KG1 (cell line): ENCODE data around the gene UTS2R.

Experiments
- DNase-seq: peaks from one replicate; lab custom pipeline; 2025; lab: John Stamatoyannopoulos, UW

The UTS2R gene

GRCh38 chr17:82389379-82389778, 17.8 kb downstream of the UTS2R start:
- DNase-seq, result no peak

GRCh38 chr17:82390015-82390859, 18.7 kb downstream of the UTS2R start:
- DNase-seq, result no peak

- no peak for DNase-seq
These were observed 19.4 kb downstream of the UTS2R start for GRCh38 chr17:82390860-82391435.

DNA sequence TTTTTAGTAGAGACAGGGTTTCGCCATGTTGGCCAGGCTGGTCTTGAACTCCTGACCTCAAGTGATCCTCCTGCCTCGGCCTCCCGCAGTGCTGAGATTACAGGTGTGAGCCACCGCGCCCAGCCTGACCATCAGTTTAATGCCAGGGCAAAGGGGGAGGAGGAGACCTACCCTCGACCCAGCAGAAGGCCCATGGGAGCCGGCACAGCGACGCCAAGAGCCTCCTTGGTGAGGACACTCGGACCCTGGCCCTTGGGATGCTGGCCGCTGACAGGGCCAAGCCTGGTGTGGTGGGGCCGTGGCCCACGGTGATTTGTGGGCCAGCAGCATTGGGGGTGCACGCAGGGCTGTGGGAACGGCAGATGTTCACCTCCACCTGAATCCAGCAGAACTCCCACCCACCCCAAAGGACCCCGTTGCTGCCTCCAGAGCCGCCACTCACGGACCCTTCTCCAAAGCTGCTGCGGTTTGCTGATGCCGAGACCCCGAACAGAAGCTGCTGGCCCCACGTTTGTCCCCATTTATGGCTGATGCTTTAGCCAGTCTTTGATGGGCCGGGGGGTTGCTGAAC, 20.0 kb downstream of the UTS2R start:
- DNase-seq, result no peak

- no peak for DNase-seq
These were observed 20.8 kb downstream of the UTS2R start for GRCh38 chr17:82392209-82392920.

- no peak for DNase-seq
These were observed 21.4 kb downstream of the UTS2R start for GRCh38 chr17:82392941-82393340.

DNA sequence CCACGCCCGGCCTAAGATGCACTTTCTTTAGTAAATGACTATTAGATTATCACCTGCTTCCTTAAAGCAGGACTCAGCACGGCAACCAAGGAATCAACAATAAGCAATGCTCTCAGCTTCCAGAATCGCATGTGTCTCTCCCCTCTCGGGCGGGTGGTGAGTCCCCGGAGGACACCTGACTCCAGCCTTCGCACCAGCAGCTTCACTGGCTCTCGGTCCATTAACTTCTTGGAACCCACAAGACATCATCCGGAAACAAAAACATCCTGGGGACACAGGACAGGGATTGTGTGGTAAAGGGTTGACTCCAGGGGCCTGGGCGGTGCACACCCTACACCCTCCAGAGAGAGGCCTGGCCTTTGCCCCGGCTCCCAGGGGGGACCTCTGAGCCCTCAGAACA, 22.7 kb downstream of the UTS2R start:
- DNase-seq, result no peak

DNA sequence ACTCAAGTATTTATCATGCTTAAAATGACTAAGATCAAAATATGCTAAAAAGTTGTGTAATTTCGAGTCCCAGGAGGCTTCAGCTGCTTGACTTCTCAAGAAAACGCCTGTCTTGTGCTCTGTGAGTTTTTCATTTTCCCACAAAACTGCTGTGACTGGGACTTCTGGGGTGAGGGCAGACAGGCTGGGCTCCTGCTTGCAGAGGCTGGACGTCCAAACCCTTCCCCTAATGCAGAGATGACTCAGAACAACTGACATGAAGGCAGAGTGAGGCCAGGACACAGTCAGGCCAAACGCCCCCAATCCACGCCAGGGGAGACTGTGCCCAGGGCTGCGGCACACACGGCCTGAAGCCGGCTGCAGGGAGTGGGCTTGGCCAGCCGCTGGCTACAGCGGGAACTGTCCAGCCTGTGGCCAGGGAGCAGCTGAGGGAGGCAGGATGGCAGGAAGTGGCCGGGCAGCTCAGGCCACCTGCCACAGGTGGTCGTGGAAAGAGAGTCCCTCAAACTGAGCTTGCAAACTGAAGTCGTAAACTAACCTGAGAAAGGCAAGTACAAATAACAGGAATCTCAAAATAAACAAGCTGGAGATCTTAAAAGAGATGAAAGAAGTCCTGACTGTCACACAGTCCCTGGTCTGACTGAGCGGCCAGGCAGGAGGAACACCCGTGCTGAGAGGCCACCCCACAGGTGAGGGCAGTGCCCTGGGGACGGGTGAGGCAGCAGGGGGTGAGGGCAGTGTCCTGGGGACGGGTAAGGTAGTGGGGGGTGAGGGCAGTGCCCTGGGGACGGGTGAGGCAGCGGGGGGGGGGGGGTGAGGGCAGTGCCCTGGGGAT, 25.3 kb downstream of the UTS2R start:
- no peak for DNase-seq

DNA sequence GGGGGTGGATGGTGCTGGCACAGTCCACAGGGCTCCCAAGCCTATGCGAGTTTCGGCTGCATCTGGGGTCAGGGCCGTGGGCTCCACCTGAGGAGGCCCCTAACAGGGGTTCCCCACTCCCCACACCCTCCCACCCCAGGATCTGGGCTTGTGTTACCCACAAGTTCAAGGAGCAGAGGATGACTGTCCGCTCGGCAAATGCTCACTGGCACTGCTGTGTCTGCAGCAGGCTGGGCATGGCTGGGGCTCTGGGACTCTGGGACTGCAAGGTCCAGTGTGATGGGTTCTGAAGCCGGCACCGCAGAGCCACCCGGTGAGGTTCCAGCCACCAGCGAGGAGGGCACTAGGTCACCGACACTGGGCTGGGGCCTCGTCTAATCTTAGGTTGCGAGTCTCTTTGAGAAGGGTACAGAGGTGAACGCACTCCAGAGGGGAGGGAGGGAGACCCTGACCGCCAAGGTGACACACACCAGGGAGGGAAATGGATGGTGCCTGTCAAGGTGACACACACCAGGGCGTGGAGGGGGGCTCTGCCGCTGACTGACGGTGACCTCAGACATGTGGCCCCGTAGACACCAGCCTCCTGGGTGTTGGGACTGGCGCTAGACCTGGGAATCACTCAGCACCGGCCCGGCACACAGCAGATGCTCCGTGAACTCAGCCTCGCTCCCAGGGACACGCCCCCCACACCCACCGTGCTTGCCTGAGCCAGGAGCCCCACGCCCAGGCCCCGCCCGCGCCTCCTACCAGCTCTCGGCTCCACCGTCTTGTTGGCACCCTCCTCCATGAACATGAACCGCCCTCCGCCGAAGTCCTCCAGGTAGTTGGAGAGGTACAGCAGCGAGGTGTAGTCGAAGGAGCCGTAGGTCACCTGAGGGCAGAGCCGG, 26.1 kb downstream of the UTS2R start:
- no peak for DNase-seq

DNA sequence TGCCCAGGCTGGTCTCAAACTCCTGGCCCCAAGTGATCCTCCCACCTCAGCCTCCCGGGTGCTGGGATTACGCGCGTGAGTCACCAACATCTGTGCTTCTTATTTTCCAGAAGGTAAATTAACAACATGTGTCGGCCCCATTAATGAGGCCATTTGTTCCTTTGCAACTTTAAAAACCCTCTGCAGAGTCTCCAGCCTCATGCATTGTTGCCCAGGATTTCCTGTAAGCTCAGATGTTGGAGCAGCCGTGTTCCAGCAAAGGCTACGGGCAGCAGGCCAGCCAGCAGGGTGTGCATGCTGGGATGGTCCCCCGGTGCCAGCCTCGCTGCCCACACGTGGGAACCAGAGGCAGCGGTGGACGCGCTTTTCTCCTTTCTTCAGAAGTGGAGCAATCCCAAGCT, 27.5 kb downstream of the UTS2R start:
- no peak for DNase-seq

GRCh38 chr17:82399601-82400101, 28.1 kb downstream of the UTS2R start:
- no peak for DNase-seq

GRCh38 chr17:82400206-82400605, 28.6 kb downstream of the UTS2R start:
- peak; percentile 68 for DNase-seq

DNA sequence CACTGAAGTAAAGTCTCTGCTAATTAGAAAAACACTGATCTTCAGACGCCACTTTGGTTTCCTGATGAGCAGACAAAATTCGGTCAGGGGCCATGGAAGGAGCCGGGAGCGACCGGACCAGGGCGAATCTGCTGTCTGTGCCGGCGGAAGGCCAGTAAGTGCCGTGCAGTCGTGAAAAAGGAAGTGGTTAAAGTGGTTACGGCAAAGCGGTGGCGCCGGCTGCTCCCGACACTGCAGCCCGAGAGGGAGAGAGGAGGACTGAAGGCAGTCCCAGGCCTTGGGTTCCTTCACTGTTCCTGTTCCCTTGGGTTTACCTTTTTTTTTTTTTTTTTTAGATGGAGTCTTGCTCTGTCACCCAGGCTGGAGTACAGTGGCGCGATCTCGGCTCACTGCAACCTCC, 29.3 kb downstream of the UTS2R start:
- DNase-seq, result peak; percentile 73

DNA sequence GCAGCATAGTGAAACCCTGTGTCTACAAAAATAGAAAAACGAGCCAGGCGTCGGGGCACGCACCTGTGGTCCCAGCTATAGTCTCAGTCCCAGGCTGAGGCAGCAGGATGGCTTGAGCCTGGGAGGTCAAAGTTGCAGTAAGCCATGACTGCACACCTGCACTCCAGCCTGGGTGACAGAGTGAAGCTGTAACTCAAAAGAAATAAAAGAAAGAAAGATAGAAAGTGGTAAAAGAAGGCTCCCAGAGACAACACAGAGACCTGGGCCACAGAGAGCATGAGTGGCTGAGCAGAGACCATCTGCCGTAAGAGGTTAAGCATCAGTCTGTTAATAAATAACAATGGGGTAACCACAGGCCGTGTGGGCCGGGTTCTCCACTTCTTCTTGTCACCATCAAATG, 31.3 kb downstream of the UTS2R start:
- DNase-seq, result no peak

- DNase-seq, result no peak
These were observed 32.4 kb downstream of the UTS2R start for GRCh38 chr17:82403662-82404660.

GRCh38 chr17:82405051-82405450, 33.5 kb downstream of the UTS2R start:
- no peak for DNase-seq

DNA sequence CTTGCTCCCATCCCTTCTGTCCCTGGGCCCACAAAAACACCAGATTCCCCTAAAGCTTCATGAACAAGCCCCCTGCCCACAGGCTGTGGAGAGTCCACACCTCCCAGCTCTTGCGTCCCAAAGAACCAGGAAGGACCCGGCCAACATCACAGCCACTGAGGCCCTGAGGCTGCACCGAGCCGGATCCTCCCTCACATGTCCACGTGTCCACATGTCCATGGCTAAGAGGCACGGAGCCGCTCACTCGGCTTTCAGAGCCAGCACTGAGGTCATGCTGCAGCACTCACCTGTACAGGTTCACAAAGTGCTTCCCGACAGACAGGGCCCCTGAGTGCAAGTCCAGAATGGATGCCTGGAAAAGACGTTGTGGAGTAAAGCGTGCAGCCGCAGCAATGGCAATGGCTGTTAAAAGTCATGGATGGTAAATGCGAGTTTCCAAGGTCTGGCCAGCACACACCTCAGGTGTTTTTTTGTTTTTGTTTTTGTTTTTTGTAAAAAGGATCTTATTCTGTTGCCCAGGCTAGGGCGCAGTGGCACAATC, 34.6 kb downstream of the UTS2R start:
- no peak for DNase-seq

- DNase-seq, result no peak
These were observed 35.7 kb downstream of the UTS2R start for GRCh38 chr17:82407255-82407654.
